IPS-20b (cell line): ENCODE results near the gene TLR1.

Experiments used
- H3K27ac ChIP-seq: one replicate; pipeline ENCODE4 v1.5.1; 2013; ENCODE audit warnings: low read length
- H3K27me3 ChIP-seq: 2 replicates; pipeline ENCODE4 v1.6.1; 2013; ENCODE audit warnings: mild to moderate bottlenecking, low read length, inconsistent platforms; ENCODE audit not compliant: insufficient read depth
- H3K36me3 ChIP-seq: 2 replicates; pipeline ENCODE4 v1.6.1; 2013; ENCODE audit warnings: low read depth, mild to moderate bottlenecking, inconsistent platforms, low read length, moderate library complexity; ENCODE audit not compliant: insufficient read depth
- H3K4me1 ChIP-seq: 2 replicates; pipeline ENCODE4 v1.6.1; 2013; ENCODE audit warnings: mild to moderate bottlenecking, control low read depth, inconsistent platforms, low read length, moderate library complexity; ENCODE audit not compliant: insufficient read depth
- H3K4me3 ChIP-seq: 2 replicates; pipeline ENCODE4 v1.5.1; 2013; ENCODE audit warnings: mild to moderate bottlenecking, low read length, inconsistent platforms
- H3K9ac ChIP-seq: 2 replicates; pipeline ENCODE4 v1.6.1; 2013; ENCODE audit warnings: low read depth, mild to moderate bottlenecking, inconsistent platforms, low read length, moderate library complexity
- H3K9me3 ChIP-seq: 2 replicates; pipeline ENCODE4 v1.6.1; 2013; ENCODE audit warnings: mild to moderate bottlenecking, low read depth, low read length, inconsistent platforms; ENCODE audit not compliant: insufficient read depth

Gene TLR1

DNA sequence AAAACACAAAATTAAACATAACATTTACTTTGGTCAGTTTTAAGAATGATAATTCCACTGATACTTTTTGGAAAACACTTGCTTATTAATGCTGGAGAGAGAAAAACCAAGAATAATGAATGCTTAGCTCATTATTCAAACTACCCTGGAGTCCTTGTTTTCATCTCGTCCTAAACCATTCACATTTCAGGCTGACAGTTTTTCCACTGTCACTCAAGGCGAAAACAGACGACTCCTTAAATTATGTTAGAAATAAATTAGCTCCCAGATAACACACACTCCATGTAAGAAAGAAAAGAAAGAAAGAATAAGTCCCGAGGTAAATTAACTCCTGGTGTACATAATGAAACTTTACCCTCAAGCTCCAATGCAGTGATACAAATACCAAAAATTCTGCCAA lies 55.3 kb downstream of the TLR1 start:
- no peak overlapping the region for H3K9ac ChIP-seq
- H3K36me3 ChIP-seq, result no peaks in the 10 kb centered on the region
- H3K9me3 ChIP-seq, result no peaks in the 10 kb centered on the region; the same call in 1 of the 2 replicates
- no peak overlapping the region for H3K4me3 ChIP-seq
- H3K4me1 ChIP-seq, result peaks cover 7% of the 10 kb centered on the region; the same call in 1 of the 2 replicates
- no peaks in the 10 kb centered on the region for H3K27me3 ChIP-seq
- H3K27ac ChIP-seq, result no peak overlapping the region

DNA sequence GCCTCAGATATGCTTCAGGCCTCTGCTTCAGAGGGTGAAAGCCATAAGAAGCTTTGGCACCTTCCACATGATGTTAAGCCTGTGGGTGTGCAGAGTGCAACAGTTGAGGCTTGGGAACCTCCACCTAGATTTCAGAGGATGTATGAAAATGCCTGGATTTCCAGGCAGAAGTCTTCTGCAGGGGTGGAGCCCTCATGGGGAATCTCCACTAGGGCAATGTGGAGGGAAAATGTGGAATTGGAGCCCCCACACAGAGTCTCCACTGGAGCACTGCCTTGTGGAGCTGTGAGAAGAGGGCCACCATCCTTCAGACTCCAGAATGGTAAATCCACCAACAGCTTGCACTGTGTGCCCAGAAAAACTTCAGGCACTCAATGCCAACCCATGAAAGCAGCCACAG lies 57.0 kb downstream of the TLR1 start:
- H3K9me3 ChIP-seq, result no peaks in the 10 kb centered on the region; the same call in 1 of the 2 replicates
- peaks cover 6% of the 10 kb centered on the region; the same call in 1 of the 2 replicates for H3K4me1 ChIP-seq
- H3K27me3 ChIP-seq, result no peaks in the 10 kb centered on the region
- H3K4me3 ChIP-seq, result no peak overlapping the region
- H3K27ac ChIP-seq, result no peak overlapping the region
- no peaks in the 10 kb centered on the region for H3K36me3 ChIP-seq
- no peak overlapping the region for H3K9ac ChIP-seq
